SK-N-MC (cell line): ENCODE data around the gene RGS7.

Source experiments
- EZH2 ChIP-seq: fragments of 200-600 bp; sonication (generic); IDR thresholded peaks from one replicate; pipeline ENCODE4 v1.6.1; 2017; ENCODE audit warnings: antibody characterized with exemption
- FOXP2 ChIP-seq: optimal IDR thresholded peaks from 2 replicates; pipeline ENCODE3; 2011; ENCODE audit warnings: mild to moderate bottlenecking, moderate library complexity; ENCODE audit not compliant: insufficient read depth; ENCODE audit errors: extremely low read length, control extremely low read depth
- POLR2AphosphoS5 ChIP-seq: IDR thresholded peaks from 2 replicates; pipeline ENCODE4 v1.6.1; 2012; ENCODE audit warnings: mild to moderate bottlenecking, low read depth, low read length, borderline replicate concordance

- TF ChIP-seq POLR2AphosphoS5: no peak
- no peak for TF ChIP-seq EZH2
- no peak for TF ChIP-seq FOXP2
Observed at GRCh38 chr1:240962086-240962485, 394.9 kb downstream of the RGS7 start.
